NCI-H2107 treated with DMSO at 0.1 percent for 48 hours (cell line): ENCODE data around the gene EMID1.

Experiments
- DNase-seq: peaks from one replicate; lab custom pipeline; 2025; ENCODE audit not compliant: unreplicated experiment; lab: John Stamatoyannopoulos, UW

Gene EMID1

DNA sequence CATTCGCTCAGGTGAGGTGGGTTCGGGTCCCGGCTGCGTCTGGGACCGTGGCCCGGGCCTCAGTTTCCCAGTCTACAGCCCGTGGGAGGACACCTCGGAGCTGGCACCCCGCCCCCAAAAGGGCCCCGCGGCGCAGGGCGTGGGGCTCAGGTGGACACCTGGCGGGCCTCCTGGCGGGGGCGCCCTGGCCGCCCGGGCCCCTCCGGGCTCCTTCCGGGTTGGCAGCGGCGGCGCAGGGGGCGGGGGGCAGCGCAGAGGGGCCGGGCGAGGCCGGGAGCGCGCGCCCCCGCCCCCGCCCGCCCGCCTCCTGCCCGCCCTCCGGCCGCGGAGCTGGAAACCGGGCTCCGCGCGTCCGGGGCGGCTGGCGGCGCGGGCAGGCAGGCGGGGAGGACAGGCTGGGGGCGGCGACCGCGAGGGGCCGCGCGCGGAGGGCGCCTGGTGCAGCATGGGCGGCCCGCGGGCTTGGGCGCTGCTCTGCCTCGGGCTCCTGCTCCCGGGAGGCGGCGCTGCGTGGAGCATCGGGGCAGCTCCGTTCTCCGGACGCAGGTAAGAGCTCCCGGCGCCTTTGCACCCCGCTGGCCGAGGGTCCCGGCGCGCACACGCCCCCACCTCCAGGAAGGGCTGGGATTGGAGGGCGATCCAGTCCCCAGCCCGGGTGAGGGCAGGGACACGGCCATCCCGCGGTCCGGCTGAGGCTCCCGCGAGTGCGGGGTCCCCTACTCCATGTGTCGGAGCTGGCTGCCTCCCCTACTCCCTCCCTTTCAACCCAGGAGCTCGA is at the start of gene EMID1:
EMID1 (plus strand) TSS at position 303 of the 778 bp plus-strand sequence; CDS start at position 446, 143 bp downstream.
- DNase-seq, result no peak

DNA sequence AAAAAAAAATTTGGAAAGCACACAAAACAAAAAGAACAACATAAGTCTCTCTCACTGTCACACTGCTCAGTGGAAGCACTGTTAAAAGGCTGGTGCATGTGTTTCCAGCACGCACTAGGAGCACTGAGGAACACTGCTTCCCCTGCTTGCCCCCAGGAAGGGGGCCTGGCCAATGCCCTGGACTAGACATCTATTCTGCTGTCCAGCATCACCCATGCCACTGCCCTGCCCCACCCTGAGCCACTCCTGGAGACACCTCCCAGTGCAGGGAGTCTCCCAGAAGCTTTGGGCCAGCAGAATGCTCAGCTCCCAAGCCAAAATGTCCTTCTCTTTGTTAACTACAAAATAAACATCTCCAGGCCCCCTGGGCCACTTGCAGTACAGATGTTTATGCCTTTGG is 49.7 kb upstream of the EMID1 start:
- DNase-seq, result no peak

DNA sequence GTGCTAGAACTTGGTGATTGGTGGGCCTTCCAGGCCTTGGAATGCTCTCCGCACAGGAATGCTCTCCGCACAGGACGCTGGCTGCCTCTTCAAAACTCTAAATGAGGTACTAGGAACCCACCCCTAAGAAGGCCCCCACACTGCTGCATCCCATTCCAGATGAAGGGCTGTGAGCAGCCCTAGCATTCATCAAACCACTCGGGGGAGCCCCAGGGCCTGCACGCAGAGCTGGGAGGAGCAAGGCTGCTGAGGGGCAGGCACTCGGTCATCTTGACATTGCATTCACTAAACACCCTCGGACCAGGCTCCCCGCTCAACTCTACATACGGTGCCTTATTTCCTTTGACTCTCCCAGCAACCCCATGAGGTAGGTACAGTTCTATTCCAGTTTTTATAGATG is 49.2 kb upstream of the EMID1 start:
- no peak for DNase-seq

DNA sequence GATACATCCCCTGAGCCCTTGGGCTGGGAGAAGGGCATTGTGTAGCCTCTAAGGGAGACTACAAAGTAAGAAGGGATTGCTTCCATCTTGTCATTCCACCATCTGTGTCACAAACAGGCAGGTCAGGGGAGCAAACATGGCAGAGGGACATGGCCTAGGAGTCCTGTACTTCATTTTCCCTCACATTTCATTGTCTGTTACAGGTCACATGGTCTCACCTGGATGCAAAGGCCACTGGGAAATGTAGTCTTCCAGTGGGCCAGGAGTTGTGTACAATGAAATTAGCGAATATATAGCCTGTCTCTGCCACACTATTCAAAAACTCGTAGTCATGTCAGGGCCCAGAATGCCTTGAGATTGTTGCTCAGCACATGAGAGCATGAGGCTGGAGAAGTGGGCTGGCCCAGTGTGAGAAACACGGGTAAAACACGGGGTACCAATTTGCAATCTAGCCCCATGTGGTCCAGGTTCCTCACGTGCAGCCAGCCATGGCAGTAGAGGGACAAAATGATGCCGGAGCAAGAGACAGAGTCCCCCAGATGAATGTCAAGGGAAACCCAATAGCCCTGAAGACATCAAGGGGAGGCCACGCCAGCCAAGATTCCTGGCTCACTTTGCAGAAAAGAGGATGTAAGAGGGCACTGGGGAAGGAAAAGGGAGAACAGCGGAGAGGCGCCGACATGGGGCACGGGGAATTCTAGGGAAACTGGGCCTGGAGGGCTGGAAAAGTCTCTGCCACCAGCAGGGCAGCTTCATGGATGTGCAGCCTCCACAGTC is 47.7 kb upstream of the EMID1 start:
- DNase-seq, result no peak

DNA sequence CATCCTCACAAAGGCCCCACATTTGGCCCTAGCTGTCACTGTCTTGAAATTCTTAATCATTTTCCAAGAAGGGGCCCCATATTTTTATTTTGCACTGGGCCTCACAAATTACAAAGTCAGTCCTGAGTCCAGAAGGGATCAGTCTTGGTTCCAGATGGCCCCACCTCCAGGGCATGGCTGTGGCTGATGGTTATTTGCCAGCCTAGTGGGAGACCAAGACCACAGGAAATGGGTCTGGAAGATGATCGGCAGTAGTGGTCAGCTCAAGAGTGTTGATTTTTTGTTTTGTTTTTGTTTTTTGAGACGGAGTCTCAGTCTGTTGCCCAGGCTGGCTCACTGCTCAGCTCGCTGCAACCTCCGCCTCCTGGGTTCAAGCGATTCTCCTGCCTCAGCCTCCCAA is 47.1 kb upstream of the EMID1 start:
- no peak for DNase-seq

DNA sequence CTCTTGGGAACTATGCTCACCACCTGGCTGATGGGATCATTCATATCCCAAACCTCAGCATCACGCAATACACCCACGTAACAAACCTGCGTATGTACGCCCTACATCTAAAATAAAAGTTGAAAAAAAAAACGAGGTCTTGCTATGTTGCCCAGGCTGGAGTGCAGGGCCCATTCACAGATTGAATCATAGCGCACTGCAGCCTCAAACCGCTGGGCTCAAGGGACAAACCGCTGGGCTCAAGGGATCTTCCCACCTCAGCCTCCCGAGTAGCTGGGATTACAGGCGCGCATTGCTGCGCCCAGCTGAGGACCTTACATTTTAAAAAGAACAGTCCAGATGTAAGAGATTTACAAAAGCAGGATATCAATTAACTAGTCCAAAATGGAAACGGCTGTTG is 41.9 kb upstream of the EMID1 start:
- no peak for DNase-seq

DNA sequence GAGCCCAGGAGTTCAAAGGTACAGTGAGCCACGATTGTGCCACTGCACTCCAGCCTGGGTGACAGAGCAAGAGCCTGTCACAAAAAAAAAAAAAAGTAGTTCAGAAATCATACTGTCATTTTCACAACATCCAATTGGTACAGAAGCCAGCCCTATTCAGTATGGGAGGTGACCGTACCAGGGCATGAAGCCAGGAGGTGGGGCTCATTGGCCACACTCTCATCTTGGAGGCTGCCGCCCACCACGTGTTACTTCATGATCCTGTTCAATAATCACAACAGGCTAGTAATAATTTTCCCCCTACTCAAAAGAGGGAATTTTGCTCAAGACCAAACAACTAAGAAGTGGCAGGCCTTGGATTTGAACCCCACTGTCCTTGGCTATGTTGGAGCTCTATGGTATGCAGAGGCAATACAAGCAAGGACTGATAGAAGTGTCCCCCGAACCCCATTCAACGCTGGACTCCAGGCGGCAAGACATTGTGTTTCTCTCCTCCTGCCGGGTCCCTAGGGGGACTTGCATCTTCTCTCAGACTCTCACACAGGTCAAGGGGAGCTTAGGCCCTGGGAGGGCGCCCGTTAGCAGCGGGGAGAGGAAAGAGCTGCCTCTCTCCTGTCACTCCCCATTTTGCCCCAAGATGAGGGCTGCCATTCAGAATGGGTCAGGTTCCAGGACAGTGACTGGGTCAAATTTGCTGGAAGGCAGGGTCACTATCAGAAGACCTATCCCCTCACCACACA is 40.2 kb upstream of the EMID1 start:
- DNase-seq, result no peak

DNA sequence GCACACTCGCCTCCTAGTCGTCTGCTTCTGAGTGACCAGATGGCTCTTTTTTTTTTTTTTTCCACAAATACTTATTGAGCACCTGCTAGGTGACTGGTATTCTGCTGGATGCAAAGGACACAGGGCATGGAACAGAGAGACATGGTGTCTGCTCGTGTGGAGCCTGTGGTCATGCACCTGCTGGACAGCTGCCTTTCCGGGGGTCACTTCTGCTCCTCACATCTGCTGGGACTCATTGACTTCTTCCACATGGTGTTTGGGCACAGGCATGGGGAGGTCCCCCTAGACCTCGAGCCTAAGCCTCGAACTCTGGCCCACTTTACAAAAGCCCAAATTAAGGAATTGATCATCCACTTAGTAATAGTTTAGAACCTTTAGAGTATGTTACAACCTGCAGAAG is 39.5 kb upstream of the EMID1 start:
- DNase-seq, result no peak

DNA sequence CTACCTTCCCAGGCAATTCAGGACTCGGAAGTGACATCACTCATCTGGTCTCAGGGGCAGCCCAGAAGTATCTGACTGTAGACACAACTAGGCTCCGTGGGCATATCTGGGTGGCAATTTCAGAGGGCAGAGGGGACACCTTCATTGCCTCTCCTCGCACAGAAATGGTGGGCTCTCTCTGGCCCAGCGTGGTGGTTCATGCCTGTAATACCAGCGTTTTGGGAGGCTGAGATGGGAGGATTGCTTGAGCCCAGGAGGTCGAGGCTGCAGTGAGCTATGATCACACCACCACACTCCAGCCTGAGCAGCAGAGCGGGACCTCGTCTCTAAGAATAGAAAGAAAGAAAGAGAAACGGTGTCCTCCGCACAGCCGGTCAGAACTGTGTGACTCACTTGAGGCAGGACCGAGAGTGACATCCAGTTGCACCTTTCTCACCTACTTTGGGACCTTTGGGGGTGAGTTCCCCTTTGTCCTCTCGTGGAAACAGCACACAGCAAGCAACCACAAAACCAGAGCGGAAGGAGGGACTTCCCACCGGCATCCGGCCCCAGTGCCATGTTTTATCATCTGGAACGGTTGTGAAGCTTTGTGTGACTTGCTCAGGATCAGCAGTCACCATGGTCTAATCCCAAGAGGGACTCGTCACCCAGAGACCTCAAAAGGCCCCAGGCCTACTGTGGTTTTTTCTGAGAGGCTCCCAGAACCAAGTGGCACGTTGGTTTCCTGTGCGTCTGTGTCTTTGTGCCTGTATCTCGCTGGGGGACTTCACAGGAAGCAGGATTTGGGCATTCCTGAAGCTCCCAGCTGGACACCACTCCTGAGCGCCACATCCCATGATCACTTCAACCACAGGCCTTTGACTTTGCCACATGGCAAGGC is 38.4 kb upstream of the EMID1 start:
- no peak for DNase-seq

DNA sequence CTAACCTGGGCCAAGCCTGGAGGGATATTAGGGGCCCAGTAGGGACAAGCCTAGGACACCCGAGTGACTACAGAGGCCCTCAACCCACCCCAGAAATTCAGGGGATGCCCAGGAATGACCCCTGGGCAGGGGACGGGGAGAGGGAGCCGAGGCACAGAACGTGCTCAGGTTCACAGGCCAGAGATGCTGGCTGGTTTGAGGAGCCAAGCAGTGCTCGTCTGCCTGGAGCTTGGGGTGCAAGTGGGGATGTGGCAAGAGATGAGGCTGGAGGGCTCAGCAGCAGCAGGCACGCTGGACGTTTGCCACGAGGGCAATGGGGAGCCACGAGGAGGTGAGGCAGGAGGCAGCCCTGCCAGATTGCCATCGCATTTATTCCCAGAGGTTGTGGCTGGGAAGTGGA is 34.0 kb upstream of the EMID1 start:
- DNase-seq, result no peak

DNA sequence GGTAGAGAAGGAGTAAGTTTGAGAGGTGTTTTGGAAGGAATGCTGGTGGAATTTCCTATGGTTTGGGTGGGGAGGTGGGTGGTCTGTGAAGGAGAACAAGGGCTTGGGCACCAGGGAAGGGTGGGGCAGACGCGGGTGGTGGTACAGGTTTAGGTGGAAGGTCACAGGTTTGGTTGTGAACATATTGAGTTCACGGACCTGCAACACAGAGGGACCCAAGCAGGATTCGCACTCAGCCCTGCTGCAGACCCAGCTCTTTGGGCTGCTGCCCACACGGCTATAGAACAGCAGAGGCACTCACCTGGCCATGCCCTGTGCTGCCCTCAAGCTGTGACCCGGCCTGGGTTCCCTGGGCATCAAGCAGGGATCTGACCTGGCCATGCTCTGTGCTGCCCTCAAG is 33.5 kb upstream of the EMID1 start:
- no peak for DNase-seq

DNA sequence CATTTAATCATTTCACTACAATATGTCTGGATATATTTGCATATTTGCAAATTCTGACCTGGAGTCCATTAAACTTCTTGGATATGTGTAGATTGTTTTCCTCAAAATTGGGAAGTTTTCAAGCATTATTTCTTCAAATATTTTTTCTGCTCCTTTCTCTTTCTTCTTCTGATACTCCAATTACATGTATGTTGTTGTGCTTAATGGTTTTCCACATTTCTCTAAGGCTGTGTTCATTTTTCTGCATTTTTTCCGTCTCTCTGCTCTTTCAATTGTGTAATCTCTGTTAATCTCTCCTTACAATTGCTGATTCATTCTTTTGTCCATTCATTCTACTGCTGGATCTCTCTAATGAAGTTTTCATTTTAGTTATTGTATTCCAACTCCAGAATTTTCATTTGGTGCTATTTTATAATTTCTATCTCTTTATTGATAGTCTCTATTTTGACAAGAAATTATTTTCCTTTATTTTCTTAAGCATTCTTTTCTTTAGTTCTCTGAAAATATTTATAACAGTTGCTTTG is 30.3 kb upstream of the EMID1 start:
- no peak for DNase-seq

DNA sequence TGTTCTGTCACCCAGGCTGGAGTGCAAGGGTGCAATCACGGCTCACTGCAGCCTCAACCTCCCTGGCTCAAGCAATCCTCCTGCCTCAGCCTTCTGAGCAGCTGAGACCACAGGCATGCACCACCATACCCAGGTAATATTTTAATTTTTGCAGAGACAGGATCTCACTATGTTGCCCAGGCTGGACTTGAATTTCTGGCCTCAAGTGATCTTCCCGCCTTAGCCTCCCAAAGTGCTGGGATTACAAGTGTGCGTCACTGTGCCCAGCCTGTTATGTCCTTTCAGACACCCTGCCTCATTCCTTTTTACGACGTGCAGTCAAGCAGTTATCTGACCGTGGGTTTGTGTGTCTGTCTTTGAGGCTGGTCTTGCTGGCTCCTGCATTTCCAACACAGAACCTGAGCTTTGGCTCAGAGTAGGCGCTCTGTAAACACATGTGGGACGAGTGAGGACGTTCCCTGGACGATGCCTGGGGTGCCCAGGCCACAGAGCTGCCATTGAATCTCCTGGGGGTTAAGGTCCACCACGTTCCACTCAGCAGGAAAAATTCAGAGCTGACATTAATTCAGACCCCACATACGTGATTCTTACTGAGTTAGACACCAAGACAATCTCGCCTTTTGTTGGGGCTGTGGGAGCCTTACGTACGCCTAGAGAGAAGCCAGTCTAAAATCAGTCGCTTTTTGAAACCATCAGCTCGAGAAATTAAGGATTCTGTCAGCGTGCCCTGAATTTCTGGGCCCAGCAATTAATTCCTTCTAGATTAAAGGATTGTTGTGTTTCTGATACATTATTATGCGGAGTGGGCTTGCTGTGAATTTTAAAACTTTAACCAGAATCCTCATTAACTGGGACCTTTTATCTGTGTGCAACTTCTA is 21.5 kb upstream of the EMID1 start:
- no peak for DNase-seq

DNA sequence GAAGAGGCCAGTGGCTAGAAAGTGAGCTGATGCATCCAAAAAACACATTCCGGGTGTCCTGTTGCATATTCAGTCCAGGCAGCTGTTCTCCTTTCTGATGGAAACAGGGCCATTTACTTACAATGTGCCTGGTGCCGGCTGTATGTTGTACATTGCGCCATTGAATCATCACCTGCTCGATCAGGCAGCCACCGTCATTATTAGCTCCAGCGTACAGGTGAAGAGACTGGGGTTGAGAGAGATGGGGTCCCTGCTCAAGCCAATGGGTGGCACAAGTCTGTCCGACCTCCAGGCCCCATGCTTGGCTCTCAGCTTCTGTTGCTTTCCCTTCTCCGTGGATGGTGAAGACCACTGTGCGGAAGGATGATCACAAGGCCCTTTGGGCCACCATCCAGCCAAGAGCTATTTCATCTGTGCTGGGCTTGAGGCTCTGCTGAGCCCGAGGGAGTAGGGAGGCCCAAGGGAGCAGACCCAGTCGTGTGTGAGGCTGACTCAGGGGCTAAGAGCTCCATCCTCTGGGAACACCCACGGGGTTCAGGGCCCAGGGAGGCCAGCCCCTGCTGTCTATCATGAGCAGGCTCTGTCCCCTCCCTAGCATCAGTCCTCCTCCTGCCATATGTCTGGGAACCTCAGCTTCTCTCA is 20.7 kb upstream of the EMID1 start:
- DNase-seq, result no peak

DNA sequence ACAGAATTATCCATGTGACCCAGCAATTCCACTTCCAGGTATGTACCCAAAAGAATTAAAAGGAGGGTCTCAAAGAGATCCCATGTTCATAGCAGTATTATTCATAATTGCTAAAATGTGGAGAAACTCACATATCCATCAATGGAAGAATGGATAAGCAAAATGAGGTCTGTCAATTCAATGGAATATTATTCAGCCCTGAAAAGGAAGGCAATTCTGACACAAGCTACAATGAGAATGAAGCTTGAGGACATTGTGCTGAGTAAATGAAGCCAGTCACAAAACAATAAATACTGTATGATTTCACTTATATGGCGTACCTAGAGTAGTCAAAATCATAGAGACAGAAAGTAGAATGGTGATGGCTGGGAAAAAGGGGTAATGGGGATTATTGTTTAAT is 19.4 kb upstream of the EMID1 start:
- DNase-seq, result no peak

DNA sequence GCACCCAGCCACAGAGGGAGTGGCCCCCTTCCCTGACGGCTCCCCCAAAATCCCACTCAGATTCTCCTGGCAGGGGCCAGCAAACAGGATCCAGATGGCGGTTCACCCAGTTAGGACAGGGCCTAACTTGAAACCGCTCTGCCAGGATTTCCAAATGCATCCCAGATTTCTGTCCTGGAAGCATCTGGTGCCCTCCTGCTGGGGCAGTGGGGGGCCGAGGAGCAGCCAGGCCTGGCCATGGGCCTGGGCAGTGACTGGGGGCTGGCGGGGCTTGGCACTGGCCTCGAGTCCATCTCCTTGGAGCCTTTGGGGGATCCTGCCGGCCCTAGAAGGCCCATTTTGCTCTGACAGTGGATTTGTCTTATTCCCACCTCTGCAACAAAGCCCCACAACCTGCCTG is 17.9 kb upstream of the EMID1 start:
- DNase-seq, result no peak

DNA sequence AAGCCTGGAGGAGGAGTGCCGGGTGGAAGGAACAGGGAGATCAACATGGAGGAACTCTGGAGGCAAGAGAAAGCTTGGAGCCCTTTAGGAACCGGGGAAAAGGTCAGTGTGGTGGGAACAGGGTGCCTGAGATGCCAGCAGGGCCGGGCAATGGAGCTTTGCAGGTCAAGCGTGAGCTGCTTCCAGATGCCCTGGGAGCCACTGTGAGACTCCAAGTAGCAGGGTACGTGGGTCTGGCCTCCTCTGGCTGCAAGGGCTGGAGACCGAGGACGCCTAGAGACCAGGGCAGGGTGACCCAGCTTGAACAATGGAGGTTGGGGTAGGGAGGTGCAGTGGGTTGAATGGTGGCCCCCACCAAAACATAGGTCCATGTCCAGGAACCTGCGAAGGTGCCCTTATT is 15.6 kb upstream of the EMID1 start:
- DNase-seq, result no peak

DNA sequence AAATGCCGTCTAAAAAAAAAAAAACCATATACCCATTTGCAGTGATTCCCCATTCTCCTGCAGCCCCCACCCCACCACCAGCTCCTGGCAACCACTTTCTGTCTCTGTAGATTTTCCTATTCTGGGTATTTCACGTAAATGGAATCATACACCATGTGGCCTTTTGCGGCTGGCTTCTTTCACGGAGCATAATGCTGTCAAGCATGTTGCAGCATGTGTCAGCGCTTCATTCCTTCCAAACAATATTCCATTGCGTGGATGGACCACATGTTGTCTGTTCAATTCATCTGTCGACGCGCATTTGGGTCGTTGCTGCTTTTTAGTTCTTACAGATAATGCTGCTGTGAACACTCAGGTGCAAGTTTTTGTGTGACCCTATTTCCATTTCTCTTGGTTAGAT is 14.8 kb upstream of the EMID1 start:
- no peak for DNase-seq

DNA sequence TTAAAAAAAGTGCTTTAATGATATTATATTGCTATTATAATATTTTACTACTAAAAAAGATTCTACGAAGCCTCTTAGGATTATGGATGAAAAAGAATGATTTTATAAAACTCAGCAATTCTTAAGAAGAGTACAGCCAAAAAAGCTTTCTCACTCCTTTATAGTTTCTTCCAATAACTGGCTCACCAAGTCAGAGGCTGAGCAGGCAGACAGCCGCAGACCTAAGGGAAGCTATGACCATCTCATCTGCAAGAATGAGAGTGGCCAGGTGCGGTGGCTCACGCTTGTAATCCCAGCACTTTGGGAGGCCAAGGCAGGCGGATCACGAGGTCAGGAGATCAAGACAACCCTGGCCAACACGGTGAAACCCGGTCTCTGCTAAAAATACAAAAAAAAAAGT is 12.7 kb upstream of the EMID1 start:
- DNase-seq, result no peak
